ENCODE measurements around the gene NOP9.

NOP9 gene

DNA sequence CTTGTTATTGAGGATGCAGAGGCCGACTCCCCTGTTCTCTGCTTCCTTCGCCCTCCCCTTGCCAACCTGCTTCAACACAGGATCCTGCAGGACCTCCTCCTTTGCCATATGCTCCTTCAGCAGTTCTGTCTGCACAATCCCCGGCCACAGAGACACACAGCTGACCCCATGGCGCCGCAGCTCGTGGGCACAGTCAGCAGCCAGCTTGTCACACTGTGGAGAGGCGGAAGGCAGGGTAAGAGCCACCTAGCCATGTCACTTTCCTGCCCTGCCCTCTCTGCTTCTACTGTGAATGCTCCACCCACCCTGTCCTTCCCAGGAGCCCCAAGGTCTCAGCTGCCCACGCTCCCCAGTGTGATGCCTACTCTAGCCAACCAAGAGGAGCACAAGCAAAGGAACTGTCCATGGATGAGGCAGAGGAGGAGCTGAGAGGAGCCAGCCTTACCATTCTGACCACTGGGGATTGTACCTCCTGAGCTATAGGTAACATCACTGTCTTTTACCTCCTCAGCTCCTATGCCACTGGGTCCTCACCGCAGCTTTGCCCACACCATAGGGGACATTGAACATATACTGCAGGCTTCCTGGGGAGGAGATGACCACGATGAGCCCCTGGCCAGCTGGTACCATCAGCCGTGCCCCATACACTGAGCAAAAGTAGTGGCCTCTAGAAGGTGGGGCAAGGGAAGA, 7.4 kb upstream of the NOP9 start:
- TF ChIP-seq MAX (IDR thresholded peaks at IDR 0.05) (no peak), TEAD4 (IDR thresholded peaks at IDR 0.05) (no peak), CREB1 (IDR thresholded peaks at IDR 0.05; ENCODE audit: low read depth) (no peak), RAD21 (IDR thresholded peaks at IDR 0.05; ENCODE audit: low read depth) (no peak), ZBTB7A (IDR thresholded peaks at IDR 0.05; ENCODE audit: low read depth) (no peak), NFIC (IDR thresholded peaks at IDR 0.05) (no peak), CEBPB (IDR thresholded peaks at IDR 0.05) (no peak), EP300 (IDR thresholded peaks at IDR 0.05; ENCODE audit: borderline replicate concordance) (no peak), YY1 (IDR thresholded peaks at IDR 0.05; ENCODE audit: low read depth) (no peak), TAF1 (IDR thresholded peaks at IDR 0.05; ENCODE audit: low read depth) (no peak), TCF12 (IDR thresholded peaks at IDR 0.05; ENCODE audit: low read depth) (no peak)
- TF ChIP-seq, protein P1, sequence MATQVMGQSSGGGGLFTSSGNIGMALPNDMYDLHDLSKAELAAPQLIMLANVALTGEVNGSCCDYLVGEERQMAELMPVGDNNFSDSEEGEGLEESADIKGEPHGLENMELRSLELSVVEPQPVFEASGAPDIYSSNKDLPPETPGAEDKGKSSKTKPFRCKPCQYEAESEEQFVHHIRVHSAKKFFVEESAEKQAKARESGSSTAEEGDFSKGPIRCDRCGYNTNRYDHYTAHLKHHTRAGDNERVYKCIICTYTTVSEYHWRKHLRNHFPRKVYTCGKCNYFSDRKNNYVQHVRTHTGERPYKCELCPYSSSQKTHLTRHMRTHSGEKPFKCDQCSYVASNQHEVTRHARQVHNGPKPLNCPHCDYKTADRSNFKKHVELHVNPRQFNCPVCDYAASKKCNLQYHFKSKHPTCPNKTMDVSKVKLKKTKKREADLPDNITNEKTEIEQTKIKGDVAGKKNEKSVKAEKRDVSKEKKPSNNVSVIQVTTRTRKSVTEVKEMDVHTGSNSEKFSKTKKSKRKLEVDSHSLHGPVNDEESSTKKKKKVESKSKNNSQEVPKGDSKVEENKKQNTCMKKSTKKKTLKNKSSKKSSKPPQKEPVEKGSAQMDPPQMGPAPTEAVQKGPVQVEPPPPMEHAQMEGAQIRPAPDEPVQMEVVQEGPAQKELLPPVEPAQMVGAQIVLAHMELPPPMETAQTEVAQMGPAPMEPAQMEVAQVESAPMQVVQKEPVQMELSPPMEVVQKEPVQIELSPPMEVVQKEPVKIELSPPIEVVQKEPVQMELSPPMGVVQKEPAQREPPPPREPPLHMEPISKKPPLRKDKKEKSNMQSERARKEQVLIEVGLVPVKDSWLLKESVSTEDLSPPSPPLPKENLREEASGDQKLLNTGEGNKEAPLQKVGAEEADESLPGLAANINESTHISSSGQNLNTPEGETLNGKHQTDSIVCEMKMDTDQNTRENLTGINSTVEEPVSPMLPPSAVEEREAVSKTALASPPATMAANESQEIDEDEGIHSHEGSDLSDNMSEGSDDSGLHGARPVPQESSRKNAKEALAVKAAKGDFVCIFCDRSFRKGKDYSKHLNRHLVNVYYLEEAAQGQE (IDR thresholded peaks at IDR 0.05; ENCODE audit: low read depth) = no peak
- TF ChIP-seq, protein P2, sequence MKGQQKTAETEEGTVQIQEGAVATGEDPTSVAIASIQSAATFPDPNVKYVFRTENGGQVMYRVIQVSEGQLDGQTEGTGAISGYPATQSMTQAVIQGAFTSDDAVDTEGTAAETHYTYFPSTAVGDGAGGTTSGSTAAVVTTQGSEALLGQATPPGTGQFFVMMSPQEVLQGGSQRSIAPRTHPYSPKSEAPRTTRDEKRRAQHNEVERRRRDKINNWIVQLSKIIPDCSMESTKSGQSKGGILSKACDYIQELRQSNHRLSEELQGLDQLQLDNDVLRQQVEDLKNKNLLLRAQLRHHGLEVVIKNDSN (IDR thresholded peaks at IDR 0.05) = no peak

GRCh38 chr14:24293525-24293924, 6.1 kb upstream of the NOP9 start:
- TF ChIP-seq, protein P1 (IDR thresholded peaks at IDR 0.05; ENCODE audit: low read depth) = no peak
- TF ChIP-seq TCF12 (IDR thresholded peaks at IDR 0.05; ENCODE audit: low read depth) (no peak), YY1 (IDR thresholded peaks at IDR 0.05; ENCODE audit: low read depth) (no peak), EP300 (IDR thresholded peaks at IDR 0.05; ENCODE audit: borderline replicate concordance) (no peak), TAF1 (IDR thresholded peaks at IDR 0.05; ENCODE audit: low read depth) (no peak), MAX (IDR thresholded peaks at IDR 0.05) (no peak), CREB1 (IDR thresholded peaks at IDR 0.05; ENCODE audit: low read depth) (no peak), ZBTB7A (IDR thresholded peaks at IDR 0.05; ENCODE audit: low read depth) (no peak), FOXM1 (IDR thresholded peaks at IDR 0.05; ENCODE audit: borderline replicate concordance, low read depth) (no peak), NFIC (IDR thresholded peaks at IDR 0.05) (no peak), RAD21 (IDR thresholded peaks at IDR 0.05; ENCODE audit: low read depth) (no peak), CEBPB (IDR thresholded peaks at IDR 0.05) (no peak), EGR1 (IDR thresholded peaks at IDR 0.05) (no peak), TEAD4 (IDR thresholded peaks at IDR 0.05) (no peak)
- TF ChIP-seq, protein P2 (IDR thresholded peaks at IDR 0.05) = no peak

DNA sequence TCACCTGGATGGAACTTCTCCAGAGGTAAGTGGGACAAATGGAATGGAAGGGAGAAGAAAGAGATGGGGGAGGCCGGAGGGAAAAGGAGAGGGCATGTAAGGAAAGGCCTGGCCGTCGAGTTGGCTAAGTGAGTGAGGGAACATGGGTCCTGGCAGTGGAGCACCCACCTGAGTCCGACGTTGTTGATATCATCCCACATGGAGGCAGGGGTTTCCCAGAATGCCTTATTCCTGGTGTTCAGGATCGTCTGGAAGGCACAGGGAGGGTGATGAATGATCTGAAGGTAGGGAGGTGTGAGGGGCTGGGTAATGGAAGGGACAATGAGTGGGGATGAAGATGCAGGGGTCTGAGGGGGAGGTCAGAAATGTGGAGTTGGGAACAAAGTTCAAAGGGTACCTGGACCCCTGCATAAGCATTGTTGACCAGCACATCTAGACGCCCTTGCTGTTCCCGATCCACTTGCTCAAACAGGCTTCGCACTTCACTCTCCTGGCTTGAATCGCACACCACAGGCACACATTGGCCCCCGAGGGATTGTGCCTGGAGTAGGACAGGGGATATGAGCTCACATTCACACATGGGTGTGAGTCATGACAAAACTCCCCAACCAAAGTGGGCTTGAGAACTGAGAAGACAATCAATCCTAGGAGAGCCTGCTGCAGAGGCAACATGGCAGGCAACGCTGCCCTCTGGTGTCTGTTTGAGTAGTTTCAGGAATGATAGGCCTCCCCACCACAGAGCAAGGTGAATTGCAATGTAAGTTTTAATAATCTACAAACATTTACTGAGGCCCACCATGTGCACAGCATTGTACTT, 3.1 kb upstream of the NOP9 start:
- TF ChIP-seq RAD21 (IDR thresholded peaks at IDR 0.05; ENCODE audit: low read depth) (peak; percentile 77), TAF1 (IDR thresholded peaks at IDR 0.05; ENCODE audit: low read depth) (no peak), EGR1 (IDR thresholded peaks at IDR 0.05) (no peak)

DNA sequence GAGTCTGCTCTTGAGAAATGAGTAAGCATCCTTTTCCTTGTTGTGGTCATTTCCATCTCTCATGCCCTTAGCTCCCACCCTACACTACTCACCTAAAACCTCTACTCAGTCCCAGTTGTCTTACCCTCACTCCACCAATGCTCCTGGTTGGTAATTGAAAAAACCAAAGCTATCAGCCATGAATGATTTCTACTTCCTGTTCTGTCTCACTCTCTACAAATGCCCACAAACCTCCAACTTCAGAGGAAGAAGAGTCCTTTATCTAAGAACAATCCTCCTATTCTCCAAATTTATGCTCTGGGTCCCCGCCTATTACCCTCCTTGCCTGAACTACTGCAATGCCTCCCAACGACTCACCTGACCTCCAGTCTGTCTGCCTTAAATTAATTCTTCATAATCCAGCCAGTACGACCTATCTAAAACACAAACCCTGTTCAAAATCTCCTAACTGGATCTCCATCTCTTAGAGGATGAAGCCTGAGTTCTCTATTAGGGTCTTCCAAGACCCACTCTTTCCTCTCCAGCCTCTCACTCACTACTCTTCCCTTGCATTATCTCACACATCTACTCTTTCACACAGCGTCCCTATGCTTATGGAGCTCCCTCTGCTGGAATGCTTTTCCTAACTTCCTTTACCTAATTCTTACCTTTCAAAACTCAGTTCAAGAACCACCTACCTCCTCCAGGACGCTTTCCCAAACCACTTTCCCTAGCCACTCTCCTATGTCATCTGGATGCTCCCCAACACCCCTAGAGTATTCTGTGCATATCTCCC, 2.3 kb upstream of the NOP9 start:
- TF ChIP-seq, protein P1 (IDR thresholded peaks at IDR 0.05; ENCODE audit: low read depth) = no peak
- TF ChIP-seq RAD21 (IDR thresholded peaks at IDR 0.05; ENCODE audit: low read depth) (peak; percentile 27; the same call in 1 of the 2 replicates), CEBPB (IDR thresholded peaks at IDR 0.05) (no peak), EGR1 (IDR thresholded peaks at IDR 0.05) (no peak)
